Loucy (cell line): ENCODE results near the gene SHOC2.

Experiments used
- CTCF ChIP-seq: fragments of 200-600 bp; sonication (generic); conservative IDR thresholded peaks from 2 replicates; pipeline ENCODE4 v1.5.1; 2014; ENCODE audit warnings: mild to moderate bottlenecking, antibody characterized with exemption, low read length
- EZH2phosphoT487 ChIP-seq: fragments of 200-600 bp; IDR thresholded peaks from 2 replicates; pipeline ENCODE4 v1.6.1; 2018; ENCODE audit warnings: antibody characterized with exemption, mild to moderate bottlenecking, moderate library complexity, borderline replicate concordance

GRCh38 chr10:110903280-110904278 lies 15.8 kb upstream of the SHOC2 start:
- TF ChIP-seq CTCF: no peak
- no peak for TF ChIP-seq EZH2phosphoT487
